HepG2 (cell line): ENCODE results near the gene CACNA1H. TPM values are rescaled to one million over a fixed set of nuclear protein-coding genes. Genes with fewer than 3 reads are reported as not detected.

ENCODE experiments used
- ARID5B ChIP-seq: IDR thresholded peaks from 2 replicates; pipeline ENCODE4 v1.4.0; 2020; ENCODE audit warnings: mild to moderate bottlenecking, missing genetic modification reagents
- EP300 ChIP-seq, 3 experiments: sonication (generic) in 1 of 3; formaldehyde crosslinking in 1 of 3; IDR thresholded peaks; 2 replicates each; pipeline versions ENCODE4 v1.5.1 to v1.6.1; 2011 to 2020; ENCODE audit warnings: low read depth in 2 of 3, low read length in 2 of 3, borderline replicate concordance in 1 of 3, improper control_type of control experiment in 1 of 3, mild to moderate bottlenecking in 1 of 3, missing genetic modification reagents in 1 of 3, moderate library complexity in 1 of 3
- HOXA5 ChIP-seq: sonication (generic); formaldehyde crosslinking; IDR thresholded peaks from 2 replicates; pipeline ENCODE4 v1.4.0; 2020; ENCODE audit warnings: missing genetic modification reagents
- KMT2A ChIP-seq: sonication (generic); formaldehyde crosslinking; IDR thresholded peaks from 2 replicates; pipeline ENCODE4 v1.4.0; 2020; ENCODE audit warnings: missing genetic modification reagents
- MLXIP ChIP-seq: sonication (generic); formaldehyde crosslinking; IDR thresholded peaks from 2 replicates; pipeline ENCODE4 v1.9.0; 2021; ENCODE audit warnings: missing genetic modification reagents, borderline replicate concordance
- RFX3 ChIP-seq: IDR thresholded peaks from 2 replicates; pipeline ENCODE4 v1.6.1; 2016; ENCODE audit warnings: missing biosample characterization, missing genetic modification reagents
- SMAD3 ChIP-seq: sonication (generic); formaldehyde crosslinking; IDR thresholded peaks from 2 replicates; pipeline ENCODE4 v1.4.0; 2020; ENCODE audit warnings: missing genetic modification reagents
- SNAI1 ChIP-seq: sonication (generic); formaldehyde crosslinking; IDR thresholded peaks from 2 replicates; pipeline ENCODE4 v1.5.0; 2020; ENCODE audit warnings: mild to moderate bottlenecking, missing genetic modification reagents, borderline replicate concordance
- SP5 ChIP-seq: IDR thresholded peaks from 2 replicates; pipeline ENCODE4 v1.6.1; 2016; ENCODE audit warnings: low read depth, borderline replicate concordance
- ZBTB20 ChIP-seq: sonication (generic); formaldehyde crosslinking; IDR thresholded peaks from 2 replicates; pipeline ENCODE4 v1.8.1; 2023; ENCODE audit warnings: missing genetic modification reagents, low read depth, mild to moderate bottlenecking, borderline replicate concordance
- ZNF12 ChIP-seq: sonication (generic); formaldehyde crosslinking; IDR thresholded peaks from 2 replicates; pipeline ENCODE4 v1.5.0; 2020; ENCODE audit warnings: missing genetic modification reagents
- ZNF558 ChIP-seq: sonication (generic); formaldehyde crosslinking; IDR thresholded peaks from 2 replicates; pipeline ENCODE4 v1.9.0; 2022; ENCODE audit warnings: mild to moderate bottlenecking, missing genetic modification reagents, borderline replicate concordance
- polyA plus RNA-seq, 8 experiments: library from polyadenylated mRNA; depleted of rRNA in 3 of 8; stranded (reverse) in 7 of 8; unstranded in 1 of 8; fragments of >200 nt; fragmentation: Illumina TruSeq in 4 of 8; extraction: Trizol in 4 of 8; gene quantifications; 2 replicates each; pipeline versions ENCODE4 v1.2.1 to v1.2.3, GENCODE V29; 2011 to 2016; ENCODE audit warnings: low read depth in 4 of 8, missing spikeins in 1 of 8, mixed read lengths in 1 of 8; ENCODE audit not compliant: insufficient read depth in 1 of 8
- total RNA-seq, 5 experiments: library from RNA; depleted of rRNA; stranded (reverse); fragments of >200 nt; fragmentation: Illumina TruSeq; extraction: Trizol; gene quantifications; 2 replicates each; pipeline ENCODE4 v1.2.3, GENCODE V29; 2016; ENCODE audit warnings: low read depth in 1 of 5
- TF ChIP-seq, protein P1 (sequence below): sonication (generic); formaldehyde crosslinking; conservative IDR thresholded peaks from 2 replicates; pipeline ENCODE4 v1.4.0; 2020; ENCODE audit warnings: missing genetic modification reagents
- TF ChIP-seq, protein P2 (sequence below): sonication (generic); formaldehyde crosslinking; IDR thresholded peaks from 2 replicates; pipeline ENCODE4 v1.4.0; 2020; ENCODE audit warnings: missing genetic modification reagents
- TF ChIP-seq, protein P3 (sequence below): sonication (generic); formaldehyde crosslinking; IDR thresholded peaks from 2 replicates; pipeline ENCODE4 v1.5.1; 2020; ENCODE audit warnings: missing genetic modification reagents, mild to moderate bottlenecking, borderline replicate concordance

CACNA1H gene
- total and polyA plus RNA-seq, 2 of the 13 experiments (the other 11 are each of a cell fraction or from before 2014, with no cell fraction given) = 0.40 to 1.8 TPM

GRCh38 chr16:1112506-1113184 is 40.3 kb upstream of the CACNA1H start (continued):
- TF ChIP-seq MLXIP (CRISPR knock-in tag) (no peak), RFX3 (CRISPR knock-in tag) (no peak), ARID5B (CRISPR knock-in tag) (0 out of 2 replicates have a peak, but pooled peaks have one; percentile 11), SP5 (peak; percentile 94), SNAI1 (CRISPR knock-in tag) (no peak), ZNF558 (CRISPR knock-in tag) (no peak), HOXA5 (CRISPR knock-in tag) (no peak), EP300 (IDR thresholded peaks at IDR 0.05; ENCODE audit: low read depth in 2 of 2, low read length in 2 of 2) (no peak), EP300 (CRISPR knock-in tag; IDR thresholded peaks at IDR 0.05; ENCODE audit: borderline replicate concordance) (no peak), ZNF12 (CRISPR knock-in tag) (0 out of 2 replicates have a peak, but pooled peaks have one; percentile 12), SMAD3 (no peak), KMT2A (CRISPR knock-in tag) (no peak), ZBTB20 (no peak)
- TF ChIP-seq, protein P1, sequence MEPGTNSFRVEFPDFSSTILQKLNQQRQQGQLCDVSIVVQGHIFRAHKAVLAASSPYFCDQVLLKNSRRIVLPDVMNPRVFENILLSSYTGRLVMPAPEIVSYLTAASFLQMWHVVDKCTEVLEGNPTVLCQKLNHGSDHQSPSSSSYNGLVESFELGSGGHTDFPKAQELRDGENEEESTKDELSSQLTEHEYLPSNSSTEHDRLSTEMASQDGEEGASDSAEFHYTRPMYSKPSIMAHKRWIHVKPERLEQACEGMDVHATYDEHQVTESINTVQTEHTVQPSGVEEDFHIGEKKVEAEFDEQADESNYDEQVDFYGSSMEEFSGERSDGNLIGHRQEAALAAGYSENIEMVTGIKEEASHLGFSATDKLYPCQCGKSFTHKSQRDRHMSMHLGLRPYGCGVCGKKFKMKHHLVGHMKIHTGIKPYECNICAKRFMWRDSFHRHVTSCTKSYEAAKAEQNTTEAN = no peak
- TF ChIP-seq, protein P2, sequence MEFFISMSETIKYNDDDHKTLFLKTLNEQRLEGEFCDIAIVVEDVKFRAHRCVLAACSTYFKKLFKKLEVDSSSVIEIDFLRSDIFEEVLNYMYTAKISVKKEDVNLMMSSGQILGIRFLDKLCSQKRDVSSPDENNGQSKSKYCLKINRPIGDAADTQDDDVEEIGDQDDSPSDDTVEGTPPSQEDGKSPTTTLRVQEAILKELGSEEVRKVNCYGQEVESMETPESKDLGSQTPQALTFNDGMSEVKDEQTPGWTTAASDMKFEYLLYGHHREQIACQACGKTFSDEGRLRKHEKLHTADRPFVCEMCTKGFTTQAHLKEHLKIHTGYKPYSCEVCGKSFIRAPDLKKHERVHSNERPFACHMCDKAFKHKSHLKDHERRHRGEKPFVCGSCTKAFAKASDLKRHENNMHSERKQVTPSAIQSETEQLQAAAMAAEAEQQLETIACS (CRISPR knock-in tag) = no peak
- TF ChIP-seq, protein P3, sequence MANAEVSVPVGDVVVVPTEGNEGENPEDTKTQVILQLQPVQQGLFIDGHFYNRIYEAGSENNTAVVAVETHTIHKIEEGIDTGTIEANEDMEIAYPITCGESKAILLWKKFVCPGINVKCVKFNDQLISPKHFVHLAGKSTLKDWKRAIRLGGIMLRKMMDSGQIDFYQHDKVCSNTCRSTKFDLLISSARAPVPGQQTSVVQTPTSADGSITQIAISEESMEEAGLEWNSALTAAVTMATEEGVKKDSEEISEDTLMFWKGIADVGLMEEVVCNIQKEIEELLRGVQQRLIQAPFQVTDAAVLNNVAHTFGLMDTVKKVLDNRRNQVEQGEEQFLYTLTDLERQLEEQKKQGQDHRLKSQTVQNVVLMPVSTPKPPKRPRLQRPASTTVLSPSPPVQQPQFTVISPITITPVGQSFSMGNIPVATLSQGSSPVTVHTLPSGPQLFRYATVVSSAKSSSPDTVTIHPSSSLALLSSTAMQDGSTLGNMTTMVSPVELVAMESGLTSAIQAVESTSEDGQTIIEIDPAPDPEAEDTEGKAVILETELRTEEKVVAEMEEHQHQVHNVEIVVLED = no peak
